ENCODE data around the gene PLEKHG4B.

The PLEKHG4B gene

GRCh38 chr5:130601-131131 lies 38.7 kb downstream of the PLEKHG4B start:
- DNase-seq (ENCODE audit: low read depth in 2 of 2), result no peak

GRCh38 chr5:136901-137300 lies 44.9 kb downstream of the PLEKHG4B start:
- no peak for DNase-seq (ENCODE audit: low read depth in 2 of 2)

- DNase-seq (ENCODE audit: low read depth in 2 of 2), result no peak
These were observed 45.8 kb downstream of the PLEKHG4B start for GRCh38 chr5:137741-138140.

GRCh38 chr5:138936-139335 lies 47.0 kb downstream of the PLEKHG4B start:
- DNase-seq (ENCODE audit: low read depth in 2 of 2), result no peak

GRCh38 chr5:139579-140442 lies 47.8 kb downstream of the PLEKHG4B start:
- DNase-seq (ENCODE audit: low read depth in 2 of 2), result no peak

- DNase-seq (ENCODE audit: low read depth in 2 of 2), result no peak
These were observed 48.5 kb downstream of the PLEKHG4B start for GRCh38 chr5:140443-140829.

GRCh38 chr5:141211-141610 lies 49.2 kb downstream of the PLEKHG4B start:
- DNase-seq (ENCODE audit: low read depth in 2 of 2), result no peak

- DNase-seq (ENCODE audit: low read depth in 2 of 2), result no peak
These were observed 49.8 kb downstream of the PLEKHG4B start for GRCh38 chr5:141761-142160.

GRCh38 chr5:142246-142810 lies 50.4 kb downstream of the PLEKHG4B start:
- DNase-seq (ENCODE audit: low read depth in 2 of 2), result no peak

GRCh38 chr5:143041-143440 lies 51.1 kb downstream of the PLEKHG4B start:
- no peak for DNase-seq (ENCODE audit: low read depth in 2 of 2)

- DNase-seq (ENCODE audit: low read depth in 2 of 2), result no peak
These were observed 53.0 kb downstream of the PLEKHG4B start for GRCh38 chr5:144941-145340.

- DNase-seq (ENCODE audit: low read depth in 2 of 2), result no peak
These were observed 53.8 kb downstream of the PLEKHG4B start for GRCh38 chr5:145585-146323.

GRCh38 chr5:147751-148150 lies 55.8 kb downstream of the PLEKHG4B start:
- DNase-seq (ENCODE audit: low read depth in 2 of 2), result no peak

GRCh38 chr5:149745-150485 lies 57.9 kb downstream of the PLEKHG4B start:
- DNase-seq (ENCODE audit: low read depth in 2 of 2), result no peak

GRCh38 chr5:150746-151145 lies 58.8 kb downstream of the PLEKHG4B start:
- DNase-seq (ENCODE audit: low read depth in 2 of 2), result no peak

GRCh38 chr5:152077-152476 lies 60.1 kb downstream of the PLEKHG4B start:
- no peak for DNase-seq (ENCODE audit: low read depth in 2 of 2)

- no peak for DNase-seq (ENCODE audit: low read depth in 2 of 2)
These were observed 61.3 kb downstream of the PLEKHG4B start for GRCh38 chr5:153256-153655.

GRCh38 chr5:154236-154635 lies 62.3 kb downstream of the PLEKHG4B start:
- DNase-seq (ENCODE audit: low read depth in 2 of 2), result no peak

GRCh38 chr5:154826-155225 lies 62.9 kb downstream of the PLEKHG4B start:
- DNase-seq (ENCODE audit: low read depth in 2 of 2), result no peak

- DNase-seq (ENCODE audit: low read depth in 2 of 2), result no peak
These were observed 63.9 kb downstream of the PLEKHG4B start for GRCh38 chr5:155651-156410.
